Esophagus (tissue), 2 donors: Measurements from ENCODE around the gene SNX25. TPM values are rescaled to one million over a fixed set of nuclear protein-coding genes. Genes with fewer than 3 reads are reported as not detected.
A peak's percentile ranks its signal among the peaks of the same experiment; 100 is the strongest.

ENCODE experiments used
- H3K27ac ChIP-seq, 2 donors: one replicate each; pipeline ENCODE4 v1.5.1; 2013; ENCODE audit warnings: low read depth in 2 of 2, mild to moderate bottlenecking in 2 of 2, inconsistent platforms in 1 of 2, low read length in 1 of 2, moderate library complexity in 1 of 2
- H3K27me3 ChIP-seq, 2 donors: one replicate each; pipeline ENCODE4 v1.6.1; 2013; ENCODE audit warnings: low read length in 2 of 2, control low read depth in 1 of 2, mild to moderate bottlenecking in 1 of 2; ENCODE audit not compliant: insufficient read depth in 2 of 2, control insufficient read depth in 1 of 2
- H3K36me3 ChIP-seq, 2 donors: one replicate each; pipeline ENCODE4 v1.6.1; 2013; ENCODE audit warnings: low read length in 1 of 2; ENCODE audit not compliant: control insufficient read depth in 2 of 2, insufficient read depth in 2 of 2
- H3K4me1 ChIP-seq, 2 donors: one replicate each; pipeline ENCODE4 v1.6.1; 2013; ENCODE audit warnings: low read length in 1 of 2; ENCODE audit not compliant: control insufficient read depth in 2 of 2, insufficient read depth in 2 of 2
- H3K4me3 ChIP-seq, 2 donors: one replicate each; pipeline ENCODE4 v1.5.1; 2013; ENCODE audit warnings: low read length in 2 of 2, mild to moderate bottlenecking in 2 of 2, low read depth in 1 of 2, moderate library complexity in 1 of 2
- H3K9me3 ChIP-seq, 2 donors: one replicate each; pipeline ENCODE4 v1.6.1; 2013; ENCODE audit warnings: mild to moderate bottlenecking in 2 of 2, low read depth in 1 of 2, low read length in 1 of 2, moderate library complexity in 1 of 2; ENCODE audit not compliant: control insufficient read depth in 2 of 2, insufficient read depth in 1 of 2
- WGBS, 2 donors: extraction: QIAGEN DNeasy Blood & Tissue Kit; methylation state at CpG; one replicate each; pipeline ENCODE4 v1.1.7; 2013; 5-methylcytosine and 5-hydroxymethylcytosine counted together
- polyA plus RNA-seq, 2 donors: library from polyadenylated mRNA; stranded (reverse); fragments of 200-250 nt; gene quantifications; one replicate each; pipeline ENCODE4 v1.2.3, GENCODE V29; 2013
- donor health status: healthy with polysubstance abuse.
- donor health status: Bipolar disorder and iron deficiency.

Gene SNX25
- polyA plus RNA-seq, 2 donors = 3.5 to 4.4 TPM

DNA sequence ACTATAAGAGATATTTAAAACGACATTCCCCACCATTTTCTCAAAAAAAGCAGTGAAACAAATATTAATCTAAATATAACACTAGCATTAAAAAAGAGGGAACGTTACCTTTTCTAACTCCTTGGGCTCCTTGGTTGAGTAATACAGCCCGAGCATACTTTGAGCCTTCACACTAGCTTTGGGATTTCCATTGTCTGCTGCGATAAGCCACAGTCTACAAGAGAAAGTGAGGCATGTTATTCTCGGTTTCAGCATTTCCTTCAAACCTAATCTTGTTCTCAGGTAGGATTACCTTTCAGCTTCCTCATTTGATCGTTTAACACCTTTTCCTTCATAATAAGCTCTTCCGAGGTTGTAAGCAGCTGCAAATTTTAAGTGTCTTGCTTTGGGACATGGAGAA is 164.6 kb downstream of the SNX25 start:
- no peak overlapping the region for H3K27ac ChIP-seq
- H3K27me3 ChIP-seq = no peaks in the 10 kb centered on the region
- peaks cover 0 to 6% of the 10 kb centered on the region in 2 donors for H3K36me3 ChIP-seq
- H3K4me1 ChIP-seq = no peaks in the 10 kb centered on the region
- no peaks in the 10 kb centered on the region for H3K9me3 ChIP-seq
- 82 to 87% methylated on average over 7 of the region's 7 CpGs for WGBS, 2 donors
- no peak overlapping the region for H3K4me3 ChIP-seq

DNA sequence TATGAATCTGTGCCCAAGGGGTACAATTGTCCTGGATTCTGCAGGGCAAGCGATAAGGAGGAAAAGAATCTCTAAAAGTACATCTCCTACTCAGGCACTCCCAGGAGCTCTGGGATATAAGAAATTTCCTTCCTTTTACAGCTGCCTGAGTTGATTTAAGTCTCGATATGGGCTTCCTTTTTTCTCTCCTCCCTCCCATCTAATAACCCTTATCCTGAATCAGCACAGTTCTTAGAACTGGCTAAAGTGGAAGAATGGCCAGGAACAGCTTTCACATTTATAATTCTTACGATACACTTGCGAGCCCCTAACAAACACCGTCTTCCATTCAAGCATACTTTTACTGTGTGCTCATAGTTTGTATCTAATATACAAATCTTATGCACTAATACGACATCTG is 165.2 kb downstream of the SNX25 start:
- Histone ChIP-seq H3K27ac (no peak overlapping the region), H3K27me3 (no peaks in the 10 kb centered on the region), H3K36me3 (peaks cover 0 to 6% of the 10 kb centered on the region in 2 donors), H3K4me1 (no peaks in the 10 kb centered on the region), H3K4me3 (no peak overlapping the region), H3K9me3 (no peaks in the 10 kb centered on the region)
- WGBS, 2 donors = 82 to 84% methylated on average over 6 of the region's 6 CpGs

DNA sequence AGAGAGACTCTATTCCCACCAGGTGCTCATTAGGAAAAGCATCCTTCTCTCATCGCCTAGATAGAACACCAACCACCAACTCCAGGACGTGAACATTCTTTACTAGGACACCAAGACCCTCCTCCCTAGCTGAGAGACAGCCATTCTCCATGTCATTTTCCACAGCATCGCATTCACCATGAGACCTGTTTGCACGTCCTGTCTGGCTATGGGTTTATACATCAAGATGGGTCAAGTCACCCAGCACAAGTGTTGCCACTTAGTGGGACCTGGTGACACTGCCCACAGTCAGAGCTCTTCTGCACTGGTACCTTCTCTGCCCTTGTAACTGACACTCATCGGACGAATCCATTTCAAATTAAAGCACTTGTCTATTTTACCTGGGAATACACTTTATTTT is 168.9 kb downstream of the SNX25 start:
- no peak overlapping the region for H3K27ac ChIP-seq
- no peaks in the 10 kb centered on the region for H3K4me1 ChIP-seq
- no peaks in the 10 kb centered on the region for H3K27me3 ChIP-seq
- H3K36me3 ChIP-seq = no peaks in the 10 kb centered on the region
- WGBS, 2 donors = 90 to 98% methylated on average over 6 of the region's 6 CpGs
- H3K4me3 ChIP-seq = no peak overlapping the region
- no peaks in the 10 kb centered on the region for H3K9me3 ChIP-seq

DNA sequence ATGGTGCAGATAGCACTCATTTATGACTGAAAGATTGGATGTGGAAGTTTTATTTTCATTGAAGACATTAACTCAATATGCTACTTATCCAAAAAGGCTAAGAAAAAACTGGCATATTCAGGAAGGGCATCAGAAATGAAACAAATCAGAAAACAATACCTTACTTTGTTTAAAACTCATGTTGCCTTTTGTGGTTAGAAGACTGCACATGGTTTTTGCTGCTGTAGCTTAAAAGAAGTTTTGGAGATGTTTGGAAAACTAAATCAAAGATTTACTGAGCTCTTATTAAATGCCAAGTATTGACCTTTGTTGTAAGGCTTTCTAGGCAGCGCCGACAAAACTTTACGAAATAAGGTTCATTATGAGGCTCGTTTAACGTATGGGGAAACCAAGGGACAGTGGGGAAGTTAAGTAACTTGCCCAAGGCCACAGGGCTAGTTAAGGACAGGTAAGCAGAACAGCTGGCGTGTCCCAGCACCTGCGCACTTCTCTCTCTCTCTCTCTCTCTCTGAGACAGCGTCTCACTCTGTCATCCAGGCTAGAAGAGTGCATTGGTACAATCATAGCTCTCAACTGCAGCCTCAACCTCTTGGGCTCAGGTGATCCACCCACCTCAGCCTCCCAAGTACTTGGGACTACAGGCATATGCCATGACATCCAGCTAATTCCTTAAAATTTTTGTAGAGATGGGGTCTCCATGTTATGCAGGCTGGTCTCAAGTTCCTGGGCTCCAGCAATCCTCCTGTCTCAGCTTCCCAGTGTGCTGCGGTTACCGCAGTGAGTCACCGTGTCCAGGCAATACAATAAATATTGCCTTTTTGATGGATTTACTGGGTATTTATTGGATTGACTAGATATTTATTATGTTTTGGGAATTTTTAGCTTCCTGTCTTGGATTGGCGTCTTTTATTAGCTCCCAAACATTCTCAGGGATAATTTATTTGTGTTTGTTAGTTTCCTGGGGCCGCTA is 170.2 kb downstream of the SNX25 start:
- Histone ChIP-seq H3K27ac (no peak overlapping the region), H3K36me3 (no peaks in the 10 kb centered on the region), H3K4me1 (no peaks in the 10 kb centered on the region), H3K27me3 (no peaks in the 10 kb centered on the region), H3K9me3 (no peaks in the 10 kb centered on the region), H3K4me3 (no peak overlapping the region)
- WGBS, 2 donors = 93 to 94% methylated on average over 13 of the region's 13 CpGs

DNA sequence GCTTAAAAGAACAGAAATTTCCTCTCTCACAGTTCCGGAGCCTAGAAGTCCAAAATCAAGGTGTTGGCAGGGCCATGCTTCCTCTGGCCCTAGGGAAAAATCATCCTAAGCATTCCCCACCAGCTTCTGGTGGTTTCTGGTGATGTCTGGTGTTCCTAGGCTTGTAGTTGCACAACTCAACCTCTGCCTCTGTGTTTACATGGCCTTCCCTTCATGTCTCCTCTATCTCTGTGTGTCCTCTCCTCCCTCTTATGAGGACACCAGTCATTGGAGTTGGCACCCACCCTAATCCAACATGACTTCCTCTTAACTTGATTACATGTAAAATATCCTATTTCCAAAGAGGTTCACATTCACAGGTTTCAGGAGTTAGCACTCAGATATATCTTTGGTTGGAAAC is 170.9 kb downstream of the SNX25 start:
- Histone ChIP-seq H3K4me1 (no peaks in the 10 kb centered on the region), H3K27ac (no peak overlapping the region), H3K9me3 (no peaks in the 10 kb centered on the region), H3K27me3 (no peaks in the 10 kb centered on the region), H3K36me3 (no peaks in the 10 kb centered on the region), H3K4me3 (no peak overlapping the region)
- WGBS, 2 donors = 94 to 96% methylated on average over 1 of the region's 1 CpG

DNA sequence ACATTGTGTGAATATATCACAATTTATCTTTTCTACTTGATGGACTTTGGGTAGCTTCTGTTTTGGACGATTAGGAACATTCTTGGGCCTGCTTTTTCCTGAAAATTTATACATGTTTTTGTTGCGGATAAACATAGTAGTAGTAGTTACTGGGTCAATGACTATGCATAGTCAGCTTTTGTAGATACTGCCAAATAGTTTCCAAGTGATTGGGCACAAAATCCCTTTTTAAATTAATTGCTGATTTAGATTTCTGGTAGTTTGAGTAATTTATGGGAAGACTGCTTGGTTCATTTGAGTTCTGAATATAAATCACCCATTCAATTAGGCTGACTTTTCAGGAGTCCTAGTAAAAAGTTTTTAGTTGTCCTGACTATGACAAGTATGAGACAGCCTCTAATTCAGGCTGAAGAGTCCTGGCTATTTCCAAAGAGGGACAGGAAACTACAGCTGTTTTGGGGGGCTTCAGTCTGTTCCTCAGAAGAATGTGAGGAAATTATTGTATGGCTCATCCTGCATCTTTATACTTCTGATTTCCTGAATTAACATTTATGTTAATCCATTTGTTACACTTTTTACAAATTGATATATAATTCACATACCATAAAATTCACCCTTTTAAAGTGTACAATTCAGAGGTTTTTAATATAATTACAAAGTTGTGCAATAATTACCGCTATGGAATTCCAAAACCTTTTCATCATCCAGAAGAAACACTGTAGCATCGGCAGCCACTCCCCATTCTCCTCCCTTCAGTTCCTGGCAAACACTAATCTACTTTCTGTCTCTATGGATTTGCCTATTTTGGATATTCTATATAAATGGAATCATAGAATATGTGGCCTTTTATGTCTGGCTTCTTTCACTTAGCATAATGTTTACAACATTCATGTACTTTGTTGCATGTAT is 172.1 kb downstream of the SNX25 start:
- no peaks in the 10 kb centered on the region for H3K36me3 ChIP-seq
- no peaks in the 10 kb centered on the region for H3K9me3 ChIP-seq
- no peaks in the 10 kb centered on the region for H3K27me3 ChIP-seq
- H3K27ac ChIP-seq = no peak overlapping the region
- H3K4me1 ChIP-seq = no peaks in the 10 kb centered on the region
- H3K4me3 ChIP-seq = no peak overlapping the region
- WGBS, 2 donors = 35 to 48% methylated on average over 4 of the region's 4 CpGs

DNA sequence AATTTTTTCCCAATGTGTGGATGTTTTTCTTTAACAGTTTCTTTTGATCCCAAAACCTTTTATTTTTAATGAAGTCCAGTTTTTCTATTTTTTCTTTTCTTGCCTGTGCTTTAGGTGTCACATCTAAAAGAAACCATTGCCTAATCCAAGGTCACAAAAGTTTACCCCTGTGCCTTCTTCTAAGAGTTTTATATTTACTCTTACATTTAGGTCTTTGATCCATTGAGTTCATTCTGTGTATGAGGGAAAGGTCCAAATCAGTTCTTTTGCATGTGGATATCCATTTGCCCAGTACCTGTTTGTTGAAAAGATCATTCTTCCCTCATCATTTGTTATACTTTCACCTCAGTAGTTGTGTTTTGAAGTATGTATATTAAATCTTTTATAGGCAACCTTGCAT is 173.4 kb downstream of the SNX25 start:
- Histone ChIP-seq H3K9me3 (no peaks in the 10 kb centered on the region), H3K4me3 (no peak overlapping the region), H3K36me3 (no peaks in the 10 kb centered on the region), H3K4me1 (peaks cover 0 to 2% of the 10 kb centered on the region in 2 donors), H3K27me3 (no peaks in the 10 kb centered on the region), H3K27ac (no peak overlapping the region)

DNA sequence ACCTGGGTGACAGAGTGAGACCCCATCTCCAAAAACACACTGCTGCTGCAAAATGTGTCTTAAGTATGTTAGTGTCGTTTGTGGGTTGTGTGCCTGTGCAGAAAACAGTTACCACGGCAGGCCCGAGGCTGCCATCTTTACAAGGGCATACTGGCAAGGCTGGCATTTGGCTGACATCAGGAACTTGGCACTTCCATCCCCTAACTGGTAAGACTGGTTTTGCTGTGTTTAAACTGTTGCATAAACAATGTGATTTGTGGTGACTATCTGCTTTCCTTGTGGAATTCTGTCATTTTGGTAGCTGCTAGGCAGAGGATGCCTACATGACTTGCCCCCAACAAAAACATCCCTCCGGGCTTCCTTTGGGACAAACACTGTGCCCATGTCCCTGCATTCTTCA is 174.1 kb downstream of the SNX25 start:
- H3K4me1 ChIP-seq = peaks cover 0 to 2% of the 10 kb centered on the region in 2 donors
- H3K9me3 ChIP-seq = no peaks in the 10 kb centered on the region
- WGBS, 2 donors = 47 to 48% methylated on average over 4 of the region's 4 CpGs
- no peaks in the 10 kb centered on the region for H3K27me3 ChIP-seq
- H3K36me3 ChIP-seq = no peaks in the 10 kb centered on the region
- peak overlapping the region; percentile 67 to 84 for H3K27ac ChIP-seq
- H3K4me3 ChIP-seq = peak overlapping the region in 1 of 2 donors; percentile 8

DNA sequence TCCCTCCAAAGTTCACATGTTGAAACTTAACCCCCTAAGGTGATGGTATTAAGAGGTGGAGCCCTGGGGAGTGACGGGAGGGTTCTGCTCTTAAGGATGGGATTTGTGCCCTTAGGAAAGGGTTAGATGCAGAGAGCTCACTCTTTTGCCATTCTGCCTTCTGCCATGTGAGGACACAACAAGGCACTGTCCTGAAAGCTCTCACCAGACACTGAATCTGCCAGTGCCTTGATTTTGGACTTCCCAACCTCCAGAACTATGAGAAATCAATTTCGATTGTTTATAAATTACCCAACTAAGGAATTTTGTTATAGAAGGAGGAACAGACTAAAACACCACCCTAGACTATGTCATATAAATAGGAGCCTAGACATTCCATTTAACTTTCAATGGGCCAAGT is 174.7 kb downstream of the SNX25 start:
- Histone ChIP-seq H3K27me3 (no peaks in the 10 kb centered on the region), H3K36me3 (no peaks in the 10 kb centered on the region), H3K4me1 (peaks cover 0 to 2% of the 10 kb centered on the region in 2 donors), H3K9me3 (no peaks in the 10 kb centered on the region), H3K27ac (peak overlapping the region; percentile 67 to 84), H3K4me3 (no peak overlapping the region)
- 73 to 93% methylated on average over 2 of the region's 2 CpGs for WGBS, 2 donors
